Neuronal stem cell (in vitro differentiated cells): Measurements from ENCODE around the gene MEDAG.

Experiments
- DNase-seq: peaks from one replicate; pipeline ENCODE4 v3.0.0-alpha.2; 2013; ENCODE audit warnings: low spot score
- H2AFZ ChIP-seq: one replicate; pipeline ENCODE4 v1.6.1; 2013; ENCODE audit warnings: mild to moderate bottlenecking, low read length, inconsistent platforms
- H2AK5ac ChIP-seq: 2 replicates; pipeline ENCODE4 v1.6.1; 2013; ENCODE audit warnings: low read depth, mild to moderate bottlenecking, inconsistent platforms, low read length, moderate library complexity, mixed read lengths
- H2BK120ac ChIP-seq: 2 replicates; pipeline ENCODE4 v1.6.1; 2013; ENCODE audit warnings: low read depth, mild to moderate bottlenecking, inconsistent platforms, low read length, moderate library complexity, mixed read lengths
- H2BK12ac ChIP-seq: one replicate; pipeline ENCODE4 v1.6.1; 2013; ENCODE audit warnings: low read length, inconsistent platforms
- H2BK15ac ChIP-seq: 2 replicates; pipeline ENCODE4 v1.6.1; 2013; ENCODE audit warnings: mild to moderate bottlenecking, low read length, inconsistent platforms, mixed read lengths
- H2BK5ac ChIP-seq: one replicate; pipeline ENCODE4 v1.6.1; 2013; ENCODE audit warnings: inconsistent platforms, mild to moderate bottlenecking, low read length, moderate library complexity
- H3K14ac ChIP-seq: one replicate; pipeline ENCODE4 v1.6.1; 2013; ENCODE audit warnings: low read length, inconsistent platforms
- H3K18ac ChIP-seq: 2 replicates; pipeline ENCODE4 v1.6.1; 2013; ENCODE audit warnings: low read length, inconsistent platforms
- H3K23ac ChIP-seq: 2 replicates; pipeline ENCODE4 v1.6.1; 2013; ENCODE audit warnings: low read depth, mild to moderate bottlenecking, mixed read lengths, low read length, inconsistent platforms; ENCODE audit not compliant: poor library complexity
- H3K27ac ChIP-seq: replicated peaks from 3 replicates; pipeline ENCODE4 v1.5.1; 2013; ENCODE audit warnings: low read length, inconsistent platforms
- H3K27me3 ChIP-seq, 3 experiments: 2 replicates each; pipeline ENCODE4 v1.6.1; 2013; ENCODE audit warnings: low read length in 3 of 3, mild to moderate bottlenecking in 2 of 3, inconsistent platforms in 1 of 3, low read depth in 1 of 3, mixed read lengths in 1 of 3, moderate library complexity in 1 of 3; ENCODE audit not compliant: control insufficient read depth in 3 of 3, insufficient read depth in 3 of 3
- H3K36me3 ChIP-seq, 2 donors: replicated peaks in 1 of 2; 2 replicates each; pipeline ENCODE4 v1.6.1; 2013; ENCODE audit warnings: low read length in 2 of 2; ENCODE audit not compliant: control insufficient read depth in 2 of 2, insufficient read depth in 2 of 2
- H3K4ac ChIP-seq: 2 replicates; pipeline ENCODE4 v1.6.1; 2013; ENCODE audit warnings: inconsistent platforms, mild to moderate bottlenecking, low read length, moderate library complexity
- H3K4me1 ChIP-seq, 2 donors: 1 replicate in 1 of 2; 2 replicates in 1 of 2; pipeline ENCODE4 v1.6.1; 2013; ENCODE audit warnings: low read length in 2 of 2, low read depth in 1 of 2; ENCODE audit not compliant: control insufficient read depth in 2 of 2, insufficient read depth in 1 of 2
- H3K4me2 ChIP-seq: one replicate; pipeline ENCODE4 v1.6.1; 2013; ENCODE audit warnings: mild to moderate bottlenecking, low read length, inconsistent platforms; ENCODE audit not compliant: insufficient read depth, poor library complexity, severe bottlenecking
- H3K4me3 ChIP-seq, 2 donors: 2 replicates each; pipeline ENCODE4 v1.5.1; 2013; ENCODE audit warnings: low read length in 2 of 2, mild to moderate bottlenecking in 2 of 2, inconsistent platforms in 1 of 2, moderate library complexity in 1 of 2
- H3K79me1 ChIP-seq: one replicate; pipeline ENCODE4 v1.6.1; 2013; ENCODE audit warnings: low read depth, mild to moderate bottlenecking, inconsistent platforms, low read length, moderate library complexity
- H3K9ac ChIP-seq: one replicate; pipeline ENCODE4 v1.6.1; 2013; ENCODE audit warnings: mild to moderate bottlenecking, low read depth, low read length, inconsistent platforms; ENCODE audit not compliant: poor library complexity
- H3K9me3 ChIP-seq, 2 donors: replicated peaks in 1 of 2; 2 replicates each; pipeline versions ENCODE3 to v1.6.1; 2013; ENCODE audit warnings: low read length in 2 of 2, mild to moderate bottlenecking in 2 of 2, inconsistent platforms in 1 of 2, low read depth in 1 of 2, mixed read lengths in 1 of 2, moderate library complexity in 1 of 2; ENCODE audit not compliant: control insufficient read depth in 2 of 2, insufficient read depth in 1 of 2
- H4K8ac ChIP-seq: one replicate; pipeline ENCODE4 v1.6.1; 2013; ENCODE audit warnings: low read depth, mild to moderate bottlenecking, inconsistent platforms, low read length, moderate library complexity
- H4K91ac ChIP-seq: one replicate; pipeline ENCODE4 v1.6.1; 2013; ENCODE audit warnings: low read length, low read depth, mild to moderate bottlenecking, inconsistent platforms; ENCODE audit not compliant: poor library complexity
- WGBS, 2 donors: extraction: QIAGEN DNeasy Blood & Tissue Kit; methylation state at CpG; one replicate each; pipeline ENCODE4 v1.1.7; 2013; ENCODE audit warnings: missing lambda C conversion rate in 2 of 2, mixed read lengths in 1 of 2; ENCODE audit not compliant: insufficient read length in 2 of 2, insufficient replicate concordance in 1 of 2; ENCODE audit errors: extremely low coverage in 2 of 2; 5-methylcytosine and 5-hydroxymethylcytosine counted together

MEDAG gene

DNA sequence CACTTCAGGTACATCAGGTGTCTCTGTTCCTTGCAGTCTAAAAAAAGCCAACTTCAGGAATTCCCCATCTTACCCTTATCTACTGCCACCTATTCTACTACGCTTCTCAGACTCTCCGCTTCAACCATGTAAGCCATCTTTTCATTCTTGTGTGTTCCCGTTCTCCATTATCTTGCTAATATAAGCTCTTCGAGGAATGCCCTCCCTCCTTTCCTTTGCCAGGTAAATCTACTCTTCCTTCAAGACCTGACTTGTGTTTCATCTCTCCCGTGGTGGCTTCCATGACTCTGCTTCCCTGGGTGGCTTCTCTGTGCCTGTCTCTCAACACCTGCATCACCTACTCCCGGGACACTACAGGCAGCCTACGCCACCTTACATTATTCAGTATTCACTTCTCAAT, 42.3 kb upstream of the MEDAG start:
- H3K4ac ChIP-seq, result no peak overlapping the region
- no CpG with 5 or more reads among the region's 7 CpGs for WGBS, 2 donors
- no peak overlapping the region for H3K27ac ChIP-seq
- H3K9ac ChIP-seq, result no peak overlapping the region
- no peak overlapping the region for H3K4me3 ChIP-seq
- H3K9me3 ChIP-seq, result no peaks in the 10 kb centered on the region
- H4K8ac ChIP-seq, result no peak overlapping the region
- H3K14ac ChIP-seq, result no peak overlapping the region
- no peak overlapping the region for H3K4me2 ChIP-seq
- DNase-seq, result no peak
- H3K18ac ChIP-seq, result no peak overlapping the region
- H3K79me1 ChIP-seq, result no peaks in the 10 kb centered on the region
- no peak overlapping the region for H2BK120ac ChIP-seq
- H3K27me3 ChIP-seq, result peaks cover 0 to 2% (median 0%) of the 10 kb centered on the region in 3 experiments
- peak overlapping the region; percentile 68 for H2AFZ ChIP-seq
- H4K91ac ChIP-seq, result no peak overlapping the region
- H3K36me3 ChIP-seq, result no peaks in the 10 kb centered on the region
- H2AK5ac ChIP-seq, result no peak overlapping the region
- H2BK5ac ChIP-seq, result no peak overlapping the region
- peaks cover 24 to 28% of the 10 kb centered on the region in 2 donors for H3K4me1 ChIP-seq
- H3K23ac ChIP-seq, result no peak overlapping the region
- no peak overlapping the region for H2BK12ac ChIP-seq
- no peak overlapping the region for H2BK15ac ChIP-seq

DNA sequence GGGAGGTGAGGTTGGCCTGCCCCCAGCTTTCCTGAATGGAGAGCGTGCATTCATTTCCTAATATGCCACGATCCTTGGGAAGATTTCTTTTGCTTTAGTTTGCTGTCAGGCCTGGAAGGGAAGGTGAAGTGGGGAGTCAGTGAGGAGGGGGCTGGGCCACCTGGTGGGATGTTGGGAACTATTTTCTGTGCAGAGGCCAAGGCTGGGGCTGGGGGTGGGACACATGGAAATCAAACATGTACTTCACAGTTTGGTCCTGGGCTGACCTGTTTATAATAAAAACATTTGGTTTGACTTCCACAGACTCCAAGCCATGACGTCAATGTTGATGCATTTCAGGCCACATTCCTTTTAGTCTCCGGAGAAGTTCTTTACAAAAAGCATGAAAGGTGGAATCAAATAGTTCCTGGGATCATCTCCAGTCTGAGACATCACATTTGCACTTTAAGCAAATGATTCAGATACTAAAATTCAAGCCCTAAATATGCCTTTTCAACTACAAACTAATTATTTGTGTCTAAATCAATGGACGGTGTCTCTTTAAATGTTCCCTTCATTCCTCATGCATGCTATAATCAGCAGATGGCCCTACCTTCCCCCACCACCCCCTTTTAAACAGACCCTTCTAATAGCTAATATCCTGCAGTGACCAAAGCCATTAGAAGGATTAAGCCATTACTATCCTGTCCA, 41.5 kb upstream of the MEDAG start:
- Histone ChIP-seq H3K4ac (no peak overlapping the region), H3K9ac (no peak overlapping the region), H4K91ac (no peak overlapping the region), H3K18ac (no peak overlapping the region), H3K4me2 (no peak overlapping the region), H2BK12ac (no peak overlapping the region), H2BK120ac (no peak overlapping the region), H2BK5ac (no peak overlapping the region), H3K79me1 (no peaks in the 10 kb centered on the region), H2AK5ac (no peak overlapping the region), H2BK15ac (no peak overlapping the region), H3K27ac (peak overlapping the region; percentile 47), H4K8ac (no peak overlapping the region), H3K9me3 (no peaks in the 10 kb centered on the region), H3K27me3 (peaks cover 0 to 2% (median 0%) of the 10 kb centered on the region in 3 experiments), H3K23ac (no peak overlapping the region), H3K4me3 (peak overlapping the region in 1 of 2 donors; percentile 36), H3K36me3 (no peaks in the 10 kb centered on the region), H3K14ac (no peak overlapping the region), H3K4me1 (peaks cover 26 to 29% of the 10 kb centered on the region in 2 donors), H2AFZ (peak overlapping the region; percentile 68)
- no CpG with 5 or more reads among the region's 5 CpGs for WGBS, 2 donors
- DNase-seq, result no peak

- H3K9ac ChIP-seq, result no peak overlapping the region
- H3K9me3 ChIP-seq, result no peaks in the 10 kb centered on the region
- WGBS, 2 donors, result no CpG with 5 or more reads among the region's 17 CpGs
- H3K4me3 ChIP-seq, result peak overlapping the region in 1 of 2 donors; percentile 36
- H3K79me1 ChIP-seq, result no peaks in the 10 kb centered on the region
- no peak overlapping the region for H3K14ac ChIP-seq
- H2AK5ac ChIP-seq, result no peak overlapping the region
- peak; percentile 75 for DNase-seq
- H2AFZ ChIP-seq, result peak overlapping the region; percentile 68
- peak overlapping the region; percentile 47 for H3K27ac ChIP-seq
- no peak overlapping the region for H3K4me2 ChIP-seq
- H2BK15ac ChIP-seq, result peak overlapping the region; percentile 8
- no peak overlapping the region for H4K8ac ChIP-seq
- peaks cover 28 to 35% of the 10 kb centered on the region in 2 donors for H3K4me1 ChIP-seq
- peaks cover 0 to 2% (median 0%) of the 10 kb centered on the region in 3 experiments for H3K27me3 ChIP-seq
- H2BK5ac ChIP-seq, result no peak overlapping the region
- H3K18ac ChIP-seq, result peak overlapping the region; percentile 6
- no peaks in the 10 kb centered on the region for H3K36me3 ChIP-seq
- no peak overlapping the region for H2BK120ac ChIP-seq
- H3K23ac ChIP-seq, result no peak overlapping the region
- no peak overlapping the region for H3K4ac ChIP-seq
- no peak overlapping the region for H4K91ac ChIP-seq
- no peak overlapping the region for H2BK12ac ChIP-seq
Measured at GRCh38 chr13:30865123-30866049, 40.7 kb upstream of the MEDAG start.

DNA sequence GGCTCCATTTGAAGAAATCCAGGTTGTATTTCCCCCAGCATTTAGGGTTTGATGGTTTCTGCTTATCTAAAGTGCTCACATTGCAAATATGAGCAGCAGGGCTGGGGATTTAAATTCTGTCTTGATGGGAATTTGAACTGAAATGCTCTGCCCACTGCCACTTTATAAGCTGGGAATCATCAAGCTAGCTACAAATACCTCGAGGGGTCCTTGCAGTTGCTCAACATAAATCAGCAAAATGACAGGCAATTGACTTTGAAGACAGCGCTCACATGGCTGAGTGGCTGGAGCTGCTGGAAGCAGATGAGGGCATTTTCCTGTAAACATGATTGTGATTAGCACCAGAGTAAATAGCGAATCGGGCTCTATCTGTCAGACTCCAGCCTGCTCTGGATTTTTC, 39.4 kb upstream of the MEDAG start:
- Histone ChIP-seq H3K27me3 (peaks cover 0 to 2% (median 0%) of the 10 kb centered on the region in 3 experiments), H3K14ac (no peak overlapping the region), H2AFZ (no peak overlapping the region), H3K23ac (no peak overlapping the region), H3K36me3 (no peaks in the 10 kb centered on the region), H3K4me3 (no peak overlapping the region), H2BK15ac (no peak overlapping the region), H3K18ac (no peak overlapping the region), H2BK120ac (no peak overlapping the region), H3K79me1 (no peaks in the 10 kb centered on the region), H2BK5ac (no peak overlapping the region), H2BK12ac (no peak overlapping the region), H3K9me3 (no peaks in the 10 kb centered on the region), H3K27ac (no peak overlapping the region), H3K4ac (no peak overlapping the region), H4K8ac (no peak overlapping the region), H3K9ac (no peak overlapping the region), H2AK5ac (no peak overlapping the region), H3K4me1 (peaks cover 33 to 44% of the 10 kb centered on the region in 2 donors), H3K4me2 (no peak overlapping the region), H4K91ac (no peak overlapping the region)
- DNase-seq, result no peak
- whole genome bisulfite sequencing, 2 donors, result no CpG with 5 or more reads among the region's 4 CpGs
